Measurements from ENCODE around the gene ASB9.

GRCh38 chrX:15245896-15246295 lies 24.0 kb downstream of the ASB9 start:
- TF ChIP-seq CTCF (IDR thresholded peaks at IDR 0.05 in 4 of 5, conservative IDR thresholded peaks at IDR 0.05 in 1 of 5) = no peak
- no peak for TF ChIP-seq POLR2A (IDR thresholded peaks at IDR 0.05)

All from gastrocnemius medialis (tissue), 4 donors.